IPS-NIHi11 (cell line): ENCODE data around the gene EPB41.
"Not testable (repeated sequence)": the region's sequence is repeated elsewhere in the genome, so short reads cannot be mapped to it uniquely, and the experiment has no call there.

Experiments used
- DNase-seq: peaks from one replicate; pipeline ENCODE4 v3.0.0; 2012; ENCODE audit warnings: mixed read lengths, low spot score

The EPB41 gene

DNA sequence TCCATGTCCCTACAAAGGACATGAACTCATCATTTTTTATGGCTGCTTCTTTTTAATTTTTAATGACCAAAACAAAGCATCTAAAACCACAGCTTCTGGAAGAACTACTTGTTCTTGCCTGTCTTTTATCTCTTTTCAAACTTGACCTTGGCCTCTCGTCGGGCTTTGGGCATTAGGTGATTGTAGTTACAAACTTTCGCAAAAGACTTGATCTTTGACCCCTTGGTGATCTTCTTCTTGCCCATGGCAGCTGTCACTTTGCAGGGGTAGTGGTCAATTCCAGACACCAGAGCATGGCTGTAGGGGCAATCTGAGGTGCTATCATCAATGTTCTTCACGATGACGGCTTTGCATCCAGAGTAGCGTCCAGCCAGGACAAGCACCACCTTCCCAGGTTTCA lies 67.8 kb downstream of the EPB41 start:
- no peak for DNase-seq

DNA sequence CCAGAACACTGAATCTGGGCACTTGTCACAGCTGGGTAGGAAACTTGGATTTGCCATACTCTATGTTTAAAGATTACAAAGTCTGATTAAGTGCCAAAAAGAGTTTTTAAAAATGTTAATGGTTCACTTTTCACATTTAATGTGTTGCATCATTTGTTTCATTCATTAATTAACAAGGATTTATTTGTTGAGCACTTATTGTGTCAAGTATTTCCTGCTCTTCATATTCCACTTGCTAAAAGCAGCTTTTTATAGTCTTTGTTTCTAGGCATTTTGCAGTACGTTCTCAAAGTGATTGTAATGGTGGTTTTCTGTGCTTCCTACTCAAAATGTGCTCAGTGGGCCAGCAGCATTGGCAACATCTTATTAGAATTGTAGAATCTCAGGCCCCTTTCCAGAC lies 68.7 kb downstream of the EPB41 start:
- no peak for DNase-seq

DNA sequence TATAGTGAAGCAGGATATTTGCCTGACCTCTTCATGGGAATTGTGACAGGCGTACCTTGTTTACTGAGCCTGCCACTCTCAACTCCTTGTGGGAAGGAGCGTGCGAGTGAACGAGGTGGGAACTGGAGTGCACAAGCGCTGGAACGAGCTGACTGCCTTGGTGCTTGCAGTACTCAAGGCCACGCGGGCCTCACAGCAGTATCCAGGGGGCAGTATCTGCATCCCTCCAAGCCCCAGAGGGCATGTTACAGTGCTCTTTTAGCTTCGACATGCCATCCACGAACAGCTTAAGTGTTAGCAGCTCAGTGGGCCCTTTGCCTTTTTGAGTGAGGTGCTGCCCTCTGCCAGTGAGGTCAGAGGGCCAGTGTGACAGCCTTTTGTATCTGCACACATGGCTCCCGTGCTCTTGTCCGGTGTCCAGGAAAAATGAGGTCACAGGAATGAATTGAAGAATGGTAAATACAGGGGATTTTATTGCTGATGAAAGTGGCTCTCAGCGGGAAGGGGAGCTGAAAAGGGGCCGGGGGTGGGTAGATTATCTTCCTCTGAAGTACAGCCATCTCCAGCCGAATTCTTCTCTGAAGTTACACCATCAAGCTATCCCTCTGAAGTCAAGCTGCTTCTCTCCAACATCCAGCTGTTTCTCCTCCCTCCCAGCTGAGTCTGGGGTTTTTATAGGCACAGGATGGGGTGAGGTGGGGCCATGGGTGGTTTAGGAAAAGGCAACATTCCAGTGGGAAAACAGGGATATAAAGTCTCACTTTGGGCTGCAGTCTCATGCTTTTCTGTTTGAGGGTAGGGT lies 69.3 kb downstream of the EPB41 start:
- peak; percentile 22 for DNase-seq

DNA sequence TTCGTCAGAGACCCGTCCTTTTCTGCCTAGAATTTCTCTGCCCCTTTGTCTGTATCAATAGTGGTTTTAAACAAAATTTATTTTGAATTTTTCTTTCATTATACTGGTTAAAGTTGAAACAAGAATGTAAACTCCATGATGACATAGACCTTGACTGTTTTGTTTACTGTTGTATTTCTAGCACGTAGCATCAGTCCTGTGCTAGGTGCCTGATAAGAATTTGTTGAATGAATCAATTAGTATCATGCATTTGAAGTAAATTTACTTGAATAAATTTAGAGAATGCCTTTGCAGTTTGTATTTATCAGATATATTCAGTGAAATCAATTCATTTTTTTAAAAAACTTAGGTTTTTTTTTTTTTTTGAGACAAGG lies 69.9 kb downstream of the EPB41 start:
- DNase-seq: no peak

DNA sequence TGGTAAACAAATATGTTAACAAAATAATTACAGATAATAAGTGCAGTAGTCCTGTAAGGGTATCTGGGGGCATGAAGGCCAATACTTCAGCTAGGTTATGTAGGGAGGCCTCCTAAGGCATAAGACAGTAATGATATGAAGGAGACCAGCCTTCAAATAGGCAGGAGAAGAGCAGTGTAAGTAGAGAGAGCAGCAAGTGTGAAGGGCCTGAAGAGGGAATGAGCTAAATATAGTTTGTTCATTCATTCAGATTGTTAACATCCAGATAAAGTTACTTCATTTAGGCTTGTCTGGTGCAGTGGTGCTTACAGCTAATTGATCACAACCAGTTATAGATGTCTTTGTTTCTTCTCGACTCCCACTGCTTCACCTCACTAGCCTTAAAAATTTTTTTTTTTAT lies 71.1 kb downstream of the EPB41 start:
- no peak for DNase-seq

DNA sequence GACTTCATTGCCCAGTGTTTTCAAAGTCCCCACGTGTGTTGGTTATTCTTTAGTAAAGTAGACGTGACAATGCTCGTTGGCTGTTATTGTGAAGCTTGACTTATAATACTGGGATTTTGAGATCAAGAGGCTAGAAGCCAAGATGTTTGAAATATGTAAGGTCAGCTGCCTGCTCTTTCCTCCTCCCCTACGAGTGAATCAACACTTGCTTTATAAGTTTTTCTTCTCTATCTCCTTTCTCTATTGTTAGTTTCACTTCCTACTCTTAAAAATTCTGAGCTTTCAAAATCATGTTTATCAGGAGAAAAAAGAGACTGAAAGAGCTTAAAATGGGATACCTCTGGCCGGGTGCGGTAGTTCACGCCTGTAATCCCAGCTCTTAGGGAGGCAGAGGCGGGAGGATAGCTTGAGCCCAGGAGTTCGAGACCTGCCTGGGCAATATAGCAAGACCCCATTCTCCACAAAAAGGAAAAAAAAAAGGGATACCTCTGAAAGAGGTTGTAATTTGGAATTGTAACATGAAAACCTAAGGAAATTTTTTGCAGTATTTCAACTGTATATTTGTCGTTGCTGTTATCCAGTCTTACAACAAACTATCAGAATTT lies 72.0 kb downstream of the EPB41 start:
- DNase-seq: no peak

DNA sequence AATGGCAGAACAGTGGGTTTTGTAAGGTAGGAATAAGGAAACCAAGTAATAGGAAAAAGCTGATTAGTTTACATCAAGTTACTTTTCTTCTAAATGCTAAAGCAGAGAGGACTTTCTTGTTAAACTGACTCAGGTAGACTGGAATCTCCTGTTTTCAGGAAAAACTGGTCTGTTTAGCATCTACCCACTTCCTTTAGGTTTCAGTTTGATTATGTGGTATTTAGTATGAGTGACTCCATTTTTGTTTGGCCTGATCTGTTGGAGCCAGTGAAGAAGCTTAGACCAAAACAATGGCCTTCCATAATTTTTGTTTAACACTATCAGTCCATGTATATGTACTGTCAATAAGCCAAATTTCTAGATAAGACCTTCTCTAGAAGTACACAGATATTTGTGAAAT lies 88.4 kb downstream of the EPB41 start:
- no peak for DNase-seq

DNA sequence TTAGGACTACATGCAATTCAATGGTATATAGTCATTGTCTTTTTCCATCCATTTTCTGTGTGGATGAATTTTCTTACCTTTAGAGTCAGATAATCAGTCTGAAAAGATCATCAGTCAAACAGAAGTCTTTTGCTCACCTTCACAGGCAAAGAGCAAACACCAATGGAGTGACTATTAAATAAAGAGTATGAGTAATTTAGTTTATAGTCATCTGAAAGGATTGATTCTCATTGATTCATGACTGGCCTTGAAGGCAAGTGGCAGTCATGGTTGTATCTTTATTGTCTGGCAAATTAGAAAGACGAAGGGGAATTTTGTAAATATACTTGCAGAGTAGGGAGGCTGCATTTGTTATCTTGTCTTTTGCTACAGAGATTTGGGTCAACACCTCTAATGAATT lies 89.9 kb downstream of the EPB41 start:
- no peak for DNase-seq

DNA sequence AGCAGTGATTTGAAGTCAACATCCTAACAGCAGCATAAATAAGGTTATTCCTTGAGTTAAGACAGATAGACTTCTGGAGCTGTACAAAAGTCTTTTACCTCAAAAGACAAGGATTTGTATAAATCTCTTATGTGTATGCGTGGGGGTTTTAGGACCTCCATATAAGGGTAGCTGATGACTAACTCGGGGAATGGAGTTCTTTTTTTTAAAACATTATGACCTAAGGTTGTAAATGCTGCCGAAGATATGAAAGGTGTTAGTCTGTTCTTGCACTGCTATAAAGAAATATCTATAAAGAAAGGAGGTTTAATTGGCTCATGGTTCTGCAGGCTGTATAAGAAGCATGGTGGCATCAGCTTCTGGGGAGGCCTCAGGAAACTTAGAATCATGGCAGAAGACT lies 90.4 kb downstream of the EPB41 start:
- no peak for DNase-seq

DNA sequence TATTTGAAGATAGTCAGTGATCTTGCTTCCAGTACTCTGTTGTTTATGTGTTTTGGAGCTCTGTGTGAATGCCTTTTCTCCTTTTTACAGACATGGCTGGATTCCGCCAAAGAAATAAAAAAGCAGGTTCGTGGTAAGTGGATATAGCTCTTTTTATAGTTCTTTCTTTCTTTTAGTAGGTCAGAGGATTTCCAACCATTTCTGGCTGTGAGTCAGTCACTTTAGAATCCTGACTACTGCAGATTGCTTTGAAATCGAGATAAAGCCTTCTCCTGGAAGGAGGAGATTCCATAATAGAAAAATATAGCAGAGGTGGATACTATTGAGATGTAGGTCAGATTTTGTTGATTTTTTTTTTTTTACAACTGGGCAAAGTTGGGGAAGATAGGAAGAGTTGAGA lies 97.4 kb downstream of the EPB41 start:
- no peak for DNase-seq

DNA sequence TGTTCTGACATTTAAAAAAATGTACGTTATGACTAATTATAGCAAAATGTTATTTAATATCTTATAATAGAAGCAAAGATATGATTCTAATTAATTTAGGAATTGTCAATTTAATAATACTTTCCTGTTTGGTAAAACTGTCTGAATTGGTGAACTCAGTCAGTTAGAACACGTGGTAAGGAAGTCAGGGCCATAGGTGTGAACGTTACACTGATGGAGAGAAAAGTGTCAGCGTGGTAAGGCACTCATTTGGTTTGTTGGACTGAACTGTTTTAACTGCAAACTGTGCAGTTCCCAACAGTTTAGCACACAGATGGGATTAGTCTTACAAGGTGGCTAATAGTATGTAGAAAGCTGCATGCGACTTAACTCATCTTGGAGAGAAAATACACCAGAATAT lies 102.9 kb downstream of the EPB41 start:
- DNase-seq: no peak

DNA sequence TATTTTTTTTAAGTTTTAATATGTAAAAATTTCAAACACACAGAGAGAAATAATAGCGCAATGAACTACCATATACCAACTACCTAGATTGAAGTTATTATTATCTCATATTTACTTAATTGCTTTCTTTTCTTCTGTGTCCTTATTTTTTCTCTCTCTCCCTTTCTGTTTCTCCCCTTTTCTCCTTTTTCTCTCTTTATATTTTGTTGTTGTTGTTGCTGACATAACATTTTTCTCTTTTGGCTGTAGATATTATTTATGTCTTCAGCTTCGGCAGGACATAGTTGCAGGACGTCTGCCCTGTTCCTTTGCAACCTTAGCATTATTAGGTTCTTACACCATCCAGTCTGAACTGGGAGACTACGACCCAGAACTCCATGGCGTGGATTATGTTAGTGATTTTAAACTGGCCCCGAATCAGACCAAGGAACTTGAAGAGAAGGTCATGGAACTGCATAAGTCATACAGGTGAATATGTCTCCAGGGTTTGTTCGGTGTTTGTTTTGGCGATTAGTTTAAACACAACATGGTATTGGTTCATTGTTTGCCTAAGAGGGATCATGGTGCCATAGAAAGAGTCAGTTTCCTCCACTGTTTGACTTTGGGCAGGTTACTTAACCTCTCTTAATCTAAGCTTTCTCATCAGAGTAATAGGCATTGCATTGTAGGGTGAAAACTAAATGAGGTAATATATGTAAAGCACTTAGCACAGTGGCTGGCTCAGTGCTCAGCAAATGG lies 103.8 kb downstream of the EPB41 start:
- DNase-seq: no peak

DNA sequence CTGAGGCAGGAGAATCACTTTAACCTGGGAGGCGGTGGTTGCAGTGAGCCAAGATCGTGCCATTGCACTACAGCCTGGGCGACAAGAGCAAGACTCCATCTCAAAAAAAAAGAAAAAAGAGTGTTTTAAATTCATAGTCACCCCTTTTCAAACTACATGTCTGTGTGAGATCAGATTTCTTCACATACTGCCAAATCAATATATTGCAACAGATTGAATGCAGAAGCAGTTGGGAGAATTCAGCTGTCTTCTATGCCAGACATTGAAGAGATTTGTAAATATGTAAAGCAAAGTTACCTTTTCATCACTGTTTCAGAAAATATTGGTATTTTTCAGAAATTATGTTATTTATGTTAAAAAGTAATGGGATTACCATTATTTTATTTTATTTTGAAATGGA lies 108.3 kb downstream of the EPB41 start:
- no peak for DNase-seq

DNA sequence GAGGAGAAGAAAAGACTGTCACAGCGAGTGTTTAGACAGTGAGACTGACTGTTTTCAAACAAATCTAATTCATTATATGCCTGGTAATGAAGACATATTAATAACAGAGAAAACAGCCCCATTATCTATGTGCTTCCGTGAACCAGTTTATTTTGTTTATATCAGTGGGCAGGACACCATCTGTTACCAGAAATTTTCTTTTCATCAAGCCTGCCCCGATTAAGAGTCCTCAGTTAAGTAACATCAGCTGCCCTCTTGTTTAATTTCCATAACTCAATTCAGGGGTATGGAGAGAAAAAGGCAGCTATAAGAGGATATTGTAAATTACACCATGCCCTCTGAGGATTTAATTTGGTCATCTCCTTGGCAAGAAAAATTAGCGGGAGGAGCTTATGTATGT lies 115.3 kb downstream of the EPB41 start:
- no peak for DNase-seq

DNA sequence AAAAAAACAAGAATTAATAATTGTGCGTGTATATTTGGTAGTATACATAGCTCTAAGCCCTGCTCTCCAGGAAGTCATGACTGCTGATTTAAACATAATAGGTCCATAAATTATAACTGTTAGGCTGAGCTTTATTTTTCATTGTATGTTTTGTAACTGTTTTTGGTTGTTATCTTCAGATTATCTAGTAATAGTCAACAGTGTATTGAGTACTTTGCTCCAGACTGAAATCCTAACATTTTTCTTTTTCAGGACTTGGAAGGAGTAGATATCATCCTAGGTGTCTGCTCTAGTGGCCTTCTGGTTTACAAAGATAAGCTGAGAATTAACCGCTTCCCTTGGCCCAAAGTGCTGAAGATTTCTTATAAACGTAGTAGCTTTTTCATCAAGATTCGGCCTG lies 118.5 kb downstream of the EPB41 start:
- DNase-seq: no peak

DNA sequence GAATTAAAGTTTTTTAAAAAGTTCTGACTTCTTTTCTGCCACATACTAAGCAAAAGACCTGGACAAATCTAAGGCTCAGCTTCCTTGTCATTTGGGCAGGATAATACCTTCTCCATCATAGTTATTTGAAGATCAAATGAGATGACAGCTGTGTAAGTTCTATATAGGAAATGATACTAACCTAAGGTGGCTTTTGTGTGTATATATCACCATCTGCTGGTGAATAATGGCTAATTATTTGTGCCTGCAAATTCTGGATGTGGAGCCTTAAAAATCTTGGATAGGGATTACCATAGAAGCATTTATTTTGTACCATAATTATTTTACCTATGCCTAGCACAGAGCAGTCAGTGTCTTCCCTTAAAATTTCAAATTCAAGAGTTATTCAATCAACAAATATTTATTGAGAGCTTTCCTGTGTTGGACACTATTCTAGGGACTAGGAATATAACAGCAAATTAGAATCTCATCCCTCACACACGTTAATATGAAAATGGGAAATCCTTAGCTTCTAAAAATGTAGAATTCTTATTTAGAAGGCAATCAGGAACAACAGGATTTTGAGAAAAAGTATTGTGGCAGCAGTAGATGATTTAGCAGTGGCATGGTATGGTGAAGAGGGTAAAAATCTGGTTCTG lies 119.6 kb downstream of the EPB41 start:
- DNase-seq: peak; percentile 48

DNA sequence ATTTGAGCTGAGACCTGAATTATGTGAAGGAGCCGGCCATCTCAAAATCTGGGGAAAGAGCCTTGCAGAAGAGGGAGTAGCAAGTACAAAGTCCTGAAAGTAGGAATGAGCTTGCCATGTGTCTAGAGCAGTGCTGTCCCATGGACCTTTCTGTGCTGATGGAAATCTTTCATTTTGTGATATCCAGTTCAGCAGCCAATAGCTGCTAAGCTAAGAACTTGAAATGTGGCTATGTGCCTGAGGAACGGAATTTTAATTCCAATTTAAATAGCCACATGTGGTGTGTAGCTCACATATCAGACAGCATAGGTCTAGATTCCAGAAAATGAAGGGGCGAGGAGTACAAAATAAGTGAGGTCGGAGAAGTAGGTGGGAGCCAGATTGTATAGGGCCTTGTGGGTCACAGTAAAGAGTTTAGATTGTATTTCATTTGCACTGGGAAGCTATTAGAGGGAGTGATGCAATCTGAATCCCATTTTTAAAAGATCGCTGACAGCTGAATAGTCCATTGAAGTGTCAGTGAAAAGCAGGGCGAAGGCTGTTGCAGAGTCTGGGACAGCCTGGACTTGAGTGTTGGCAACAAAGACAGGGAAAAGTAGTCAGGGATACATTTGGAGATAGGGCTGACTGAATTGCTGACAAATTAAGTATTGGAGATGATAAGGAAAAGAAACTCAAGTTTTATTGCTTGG lies 129.1 kb downstream of the EPB41 start:
- DNase-seq: no peak

DNA sequence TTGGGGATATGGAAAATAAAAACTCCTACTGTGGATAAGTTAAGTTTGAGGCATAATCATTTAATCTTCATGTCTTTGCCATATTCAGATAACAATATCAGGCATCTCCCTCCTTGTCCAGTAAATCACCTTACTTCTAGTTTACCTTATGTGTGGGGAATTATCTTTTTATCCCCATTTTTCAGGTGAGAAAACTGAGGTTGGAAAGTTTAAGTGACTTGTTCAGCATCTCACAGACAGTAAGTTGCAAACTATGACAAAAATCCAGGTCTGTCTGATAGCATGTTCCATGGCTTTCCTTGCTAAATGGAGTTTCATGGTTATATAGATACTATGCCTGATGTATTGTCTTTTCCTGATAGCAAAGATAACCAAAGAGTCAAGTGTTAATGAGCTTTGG lies 129.6 kb downstream of the EPB41 start:
- DNase-seq: no peak

DNA sequence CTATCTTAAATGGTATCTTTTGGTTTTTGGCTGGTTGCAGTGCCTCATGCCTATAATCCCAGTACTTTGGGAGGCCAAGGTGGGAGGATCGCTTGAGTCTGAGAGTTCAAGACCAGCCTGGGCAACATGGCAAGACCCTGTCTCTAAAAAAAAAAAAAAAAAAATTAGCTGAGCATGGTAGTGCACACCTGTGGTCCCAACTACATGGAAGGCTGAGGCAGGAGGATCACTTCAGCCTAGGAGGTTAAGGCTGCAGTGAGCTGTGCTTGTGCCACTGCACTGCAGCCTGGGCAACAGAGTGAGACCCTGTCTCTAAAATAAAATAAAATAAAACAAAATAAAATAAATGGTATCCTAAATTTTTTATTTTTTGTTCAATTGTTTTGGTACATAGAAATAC lies 131.3 kb downstream of the EPB41 start:
- DNase-seq: not testable (repeated sequence)

DNA sequence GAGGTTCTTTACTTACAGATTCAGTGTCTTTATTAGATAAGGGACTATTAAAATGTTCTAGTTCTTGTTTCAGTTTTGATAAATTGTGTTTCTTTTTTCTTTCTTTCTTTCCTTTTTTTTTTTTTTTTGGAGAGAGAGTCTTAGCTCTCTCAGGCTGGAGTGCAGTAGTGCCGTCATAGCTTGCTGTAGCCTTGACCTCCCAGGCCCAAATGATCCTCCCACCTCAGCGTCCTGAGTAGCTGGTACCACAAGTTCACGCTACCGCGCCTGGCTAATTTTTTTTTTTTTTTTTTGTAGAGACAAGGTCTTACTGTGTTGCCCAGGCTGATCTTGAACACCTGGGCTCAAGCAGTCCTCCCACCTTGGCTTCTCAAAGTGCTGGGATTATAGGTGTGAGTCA lies 132.8 kb downstream of the EPB41 start:
- no peak for DNase-seq

DNA sequence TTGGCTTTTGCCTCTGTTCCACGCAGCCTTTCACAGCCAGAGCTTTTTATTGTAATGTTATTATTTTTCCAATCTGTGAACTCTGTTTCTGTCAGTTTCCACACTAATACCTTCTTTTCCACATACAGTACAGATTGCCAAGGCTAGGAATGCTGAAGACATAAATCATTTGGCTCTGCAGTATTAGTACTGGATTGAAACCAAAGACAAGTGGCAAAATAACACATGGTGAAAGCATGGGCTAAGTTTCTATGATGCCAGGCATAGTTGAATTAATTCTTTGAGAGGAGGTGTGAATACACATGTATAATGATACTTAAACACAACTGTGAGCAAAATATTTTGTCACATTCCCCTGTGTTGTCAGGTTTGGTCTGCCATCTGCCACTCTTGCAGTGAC lies 135.8 kb downstream of the EPB41 start:
- DNase-seq: no peak

DNA sequence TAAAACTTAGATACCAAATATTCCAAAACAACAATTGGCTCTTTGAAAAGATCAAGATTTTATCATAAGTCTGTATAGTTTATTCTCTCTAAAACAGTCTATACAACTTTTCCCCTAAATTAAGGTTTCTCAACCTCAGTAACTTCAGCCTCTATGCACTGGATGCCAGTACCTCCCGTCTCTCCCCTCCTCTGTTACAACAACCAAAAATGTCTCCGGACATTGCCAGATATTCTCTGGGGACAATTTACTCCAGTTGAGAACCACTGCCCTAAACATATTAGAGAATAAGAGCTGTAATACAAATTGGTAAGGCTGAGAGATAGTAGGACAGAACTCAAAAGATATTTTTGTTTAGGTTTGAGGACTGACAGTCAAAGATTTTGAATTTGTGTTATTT lies 137.7 kb downstream of the EPB41 start:
- no peak for DNase-seq
